ENCODE data around the gene CDH16.
A peak's percentile ranks its signal among the peaks of the same experiment; 100 is the strongest.
"Not testable (repeated sequence)": the region's sequence is repeated elsewhere in the genome, so short reads cannot be mapped to it uniquely, and the experiment has no call there.

Gene CDH16

GRCh38 chr16:66946541-66946940 is 27.9 kb upstream of the CDH16 start:
- DNase-seq: no peak

GRCh38 chr16:66945939-66946338 is 27.3 kb upstream of the CDH16 start:
- DNase-seq: no peak

- not testable (repeated sequence) for DNase-seq
Observed at GRCh38 chr16:66944971-66945370, 26.3 kb upstream of the CDH16 start.

- no peak for DNase-seq
Observed at GRCh38 chr16:66944054-66944441, 25.4 kb upstream of the CDH16 start.

- no peak for DNase-seq
Observed at GRCh38 chr16:66943426-66944053, 24.9 kb upstream of the CDH16 start.

- no peak for DNase-seq
Observed at GRCh38 chr16:66942981-66943380, 24.3 kb upstream of the CDH16 start.

GRCh38 chr16:66940236-66940635 is 21.6 kb upstream of the CDH16 start:
- DNase-seq: no peak

- no peak for DNase-seq
Observed at GRCh38 chr16:66939366-66939765, 20.7 kb upstream of the CDH16 start.

- no peak for DNase-seq
Observed at GRCh38 chr16:66937725-66938337, 19.1 kb upstream of the CDH16 start.

GRCh38 chr16:66936889-66937554 is 18.3 kb upstream of the CDH16 start:
- DNase-seq: no peak

GRCh38 chr16:66936462-66936861 is 17.8 kb upstream of the CDH16 start:
- DNase-seq: no peak

- no peak for DNase-seq
Observed at GRCh38 chr16:66935314-66936011, 16.8 kb upstream of the CDH16 start, which contains the start of gene CES2. Gene CES2, plus strand, starts transcription at chr16:66935516. Its CDS starts 120 bp downstream, at chr16:66935636.

- DNase-seq: not testable (repeated sequence)
Observed at GRCh38 chr16:66934839-66935313, 16.2 kb upstream of the CDH16 start.

GRCh38 chr16:66934138-66934838 is 15.6 kb upstream of the CDH16 start, which contains the start of gene CIAO2B:
Gene CIAO2B, minus strand, starts transcription at chr16:66934402. Its CDS starts 38 bp downstream, at chr16:66934364.
- peak; percentile 95 for DNase-seq

- no peak for DNase-seq
Observed at GRCh38 chr16:66933776-66934137, 15.1 kb upstream of the CDH16 start.

- DNase-seq: no peak
Observed at GRCh38 chr16:66932076-66932475, 13.4 kb upstream of the CDH16 start.

GRCh38 chr16:66931665-66932064 is 13.0 kb upstream of the CDH16 start:
- no peak for DNase-seq

GRCh38 chr16:66930189-66930588 is 11.5 kb upstream of the CDH16 start:
- no peak for DNase-seq

- DNase-seq: no peak
Observed at GRCh38 chr16:66928702-66929388, 10.2 kb upstream of the CDH16 start.

- no peak for DNase-seq
Observed at GRCh38 chr16:66927918-66928649, 9.4 kb upstream of the CDH16 start.

- no peak for DNase-seq
Observed at GRCh38 chr16:66926961-66927436, 8.3 kb upstream of the CDH16 start.

Measured in activated CD8-positive, alpha-beta memory T cell treated with anti-CD3 and anti-CD28 coated beads for 24 hours (primary cell).